RWPE1 (cell line): ENCODE data around the gene CLGN.
"Not testable (repeated sequence)": the region's sequence is repeated elsewhere in the genome, so short reads cannot be mapped to it uniquely, and the experiment has no call there.

ENCODE experiments used
- CTCF ChIA-PET: fragments of 350-600 bp; sonication (Branson Sonifier 250); formaldehyde crosslinking; extraction: SDS; loops from one replicate; lab custom pipeline; 2021; lab: Yijun Ruan, JAX
- POLR2A ChIA-PET: fragments of 400-600 bp; formaldehyde crosslinking; extraction: SDS; loops from one replicate; lab custom pipeline; 2020; ENCODE audit warnings: antibody characterized with exemption; ENCODE audit not compliant: low non-redundant PET; lab: Yijun Ruan, JAX
- DNase-seq: peaks from one replicate; pipeline ENCODE4 v3.0.0; 2012; ENCODE audit warnings: low spot score
- H3K27ac ChIP-seq: fragments of 450-650 bp; 2 replicates; pipeline ENCODE4 v1.5.1; 2017
- TF ChIP-seq, protein P1 (sequence below): fragments of 450-650 bp; conservative IDR thresholded peaks from 2 replicates; pipeline ENCODE4 v1.5.1; 2017; ENCODE audit warnings: low read depth, mild to moderate bottlenecking

CLGN gene

DNA sequence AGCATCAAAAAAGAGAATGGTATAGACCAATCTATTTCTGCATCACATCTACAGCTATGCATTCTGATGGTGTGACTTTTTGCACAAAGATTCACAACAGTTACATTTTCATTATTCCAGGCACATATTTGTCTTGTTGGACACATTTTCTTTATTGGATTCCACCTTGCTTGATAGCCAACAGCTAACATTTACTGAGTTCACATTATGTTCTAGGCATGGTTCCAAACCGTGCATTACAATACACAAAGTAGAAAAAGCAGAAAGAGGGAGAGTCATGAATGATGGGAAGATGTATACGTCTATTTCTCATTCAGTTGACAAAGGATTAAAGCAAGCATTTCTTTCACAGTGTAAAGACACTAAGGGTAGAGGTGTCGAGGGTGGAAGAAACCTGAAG, 22.9 kb upstream of the CLGN start:
- CTCF ChIA-PET, result no interaction called here
- POLR2A ChIA-PET, result no interaction called here
- DNase-seq, result no peak
- TF ChIP-seq, protein P1, sequence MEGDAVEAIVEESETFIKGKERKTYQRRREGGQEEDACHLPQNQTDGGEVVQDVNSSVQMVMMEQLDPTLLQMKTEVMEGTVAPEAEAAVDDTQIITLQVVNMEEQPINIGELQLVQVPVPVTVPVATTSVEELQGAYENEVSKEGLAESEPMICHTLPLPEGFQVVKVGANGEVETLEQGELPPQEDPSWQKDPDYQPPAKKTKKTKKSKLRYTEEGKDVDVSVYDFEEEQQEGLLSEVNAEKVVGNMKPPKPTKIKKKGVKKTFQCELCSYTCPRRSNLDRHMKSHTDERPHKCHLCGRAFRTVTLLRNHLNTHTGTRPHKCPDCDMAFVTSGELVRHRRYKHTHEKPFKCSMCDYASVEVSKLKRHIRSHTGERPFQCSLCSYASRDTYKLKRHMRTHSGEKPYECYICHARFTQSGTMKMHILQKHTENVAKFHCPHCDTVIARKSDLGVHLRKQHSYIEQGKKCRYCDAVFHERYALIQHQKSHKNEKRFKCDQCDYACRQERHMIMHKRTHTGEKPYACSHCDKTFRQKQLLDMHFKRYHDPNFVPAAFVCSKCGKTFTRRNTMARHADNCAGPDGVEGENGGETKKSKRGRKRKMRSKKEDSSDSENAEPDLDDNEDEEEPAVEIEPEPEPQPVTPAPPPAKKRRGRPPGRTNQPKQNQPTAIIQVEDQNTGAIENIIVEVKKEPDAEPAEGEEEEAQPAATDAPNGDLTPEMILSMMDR, result no peak
- no peak overlapping the region for H3K27ac ChIP-seq

DNA sequence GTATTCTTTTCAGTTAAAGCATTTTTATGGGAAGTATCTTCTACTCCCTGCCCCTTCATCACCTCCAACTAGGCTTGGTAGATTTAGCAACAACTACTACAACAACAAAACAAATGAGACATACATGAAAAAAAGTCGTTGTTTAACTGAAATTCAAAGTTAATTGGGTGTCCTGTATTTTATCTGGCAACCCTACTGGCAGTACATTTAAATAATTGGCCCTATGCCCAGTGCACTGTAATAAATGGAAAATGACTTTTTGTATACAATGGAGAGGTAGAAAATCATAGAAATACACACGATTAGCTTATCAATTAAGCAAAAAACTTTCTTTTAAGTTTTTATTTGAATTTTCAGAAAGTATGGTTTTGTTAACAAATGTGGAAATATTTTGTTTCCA, 21.4 kb upstream of the CLGN start:
- DNase-seq, result no peak
- ChIA-PET CTCF (no interaction called here), POLR2A (no interaction called here)
- TF ChIP-seq, protein P1, result no peak
- no peak overlapping the region for H3K27ac ChIP-seq

DNA sequence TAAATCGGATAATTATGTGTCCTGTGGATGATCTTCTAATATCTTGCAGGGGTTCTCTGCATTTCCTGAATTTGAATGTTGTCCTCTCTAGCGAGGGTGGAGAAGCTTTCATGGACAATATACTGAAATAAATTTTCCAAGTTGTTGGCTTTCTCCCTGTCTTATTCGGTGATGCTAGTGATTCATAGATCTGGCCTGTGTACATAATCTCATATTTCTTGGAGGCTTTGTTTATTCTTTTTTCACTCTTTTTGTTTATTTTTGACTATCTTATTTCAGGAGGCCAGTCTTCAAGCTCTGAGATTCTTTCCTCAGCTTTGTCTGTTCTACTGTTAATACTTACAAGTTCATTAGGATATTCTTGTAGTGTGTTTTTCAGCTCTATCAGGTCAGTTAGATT, 20.7 kb upstream of the CLGN start:
- ChIA-PET POLR2A (no interaction called here), CTCF (interaction anchor here (0.6 kb wide), 1 partner anchor 711 kb away, joined by 4 read pairs; no protein-coding TSS in a partner anchor)
- no peak overlapping the region for H3K27ac ChIP-seq
- no peak for DNase-seq
- TF ChIP-seq, protein P1, result no peak

DNA sequence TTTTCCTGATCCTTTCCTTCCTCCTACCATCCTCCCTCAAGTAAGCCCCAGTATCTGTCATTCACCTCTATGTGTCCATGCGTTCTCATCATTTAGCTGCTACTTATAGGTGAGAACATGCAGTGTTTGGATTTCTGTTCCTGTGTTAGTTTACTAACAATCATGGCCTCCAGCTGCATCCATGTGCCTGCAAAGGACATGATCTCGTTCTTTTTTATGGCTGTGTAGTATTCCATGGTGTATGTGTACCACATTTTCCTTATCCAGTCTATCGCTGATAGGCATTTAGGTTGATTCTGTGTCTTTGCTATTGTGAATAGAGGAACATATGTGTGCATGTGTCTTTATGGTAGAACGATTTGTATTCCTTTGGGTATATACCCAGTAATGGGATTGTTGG, 16.9 kb upstream of the CLGN start:
- POLR2A ChIA-PET, CTCF ChIA-PET, H3K27ac ChIP-seq, DNase-seq: not testable (repeated sequence)

DNA sequence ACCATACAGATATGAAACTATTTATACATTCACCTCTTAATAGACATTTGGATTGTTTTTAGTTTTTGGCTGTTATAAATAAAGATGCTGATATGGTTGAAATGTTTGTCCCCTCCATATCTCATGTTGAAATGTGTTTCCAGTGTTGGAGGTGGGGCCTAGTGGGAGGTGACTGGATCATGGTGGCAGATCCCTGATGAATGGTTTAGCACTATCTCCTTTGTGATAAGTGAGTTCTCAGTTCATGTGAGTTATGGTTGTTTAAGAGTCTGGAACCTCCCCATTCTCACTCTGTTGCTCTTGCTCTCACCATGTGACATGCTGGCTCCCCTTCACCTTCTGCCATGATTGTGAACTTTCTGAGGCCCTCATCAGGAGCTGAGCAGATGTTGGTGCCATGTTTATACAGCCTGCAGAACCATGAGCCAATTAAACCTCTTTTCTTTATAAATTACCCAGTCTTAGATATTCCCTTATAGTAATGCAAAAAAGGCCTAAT, 12.2 kb upstream of the CLGN start:
- H3K27ac ChIP-seq, result no peak overlapping the region
- TF ChIP-seq, protein P1, result no peak
- POLR2A ChIA-PET, result no interaction called here
- no peak for DNase-seq
- CTCF ChIA-PET, result no interaction called here

DNA sequence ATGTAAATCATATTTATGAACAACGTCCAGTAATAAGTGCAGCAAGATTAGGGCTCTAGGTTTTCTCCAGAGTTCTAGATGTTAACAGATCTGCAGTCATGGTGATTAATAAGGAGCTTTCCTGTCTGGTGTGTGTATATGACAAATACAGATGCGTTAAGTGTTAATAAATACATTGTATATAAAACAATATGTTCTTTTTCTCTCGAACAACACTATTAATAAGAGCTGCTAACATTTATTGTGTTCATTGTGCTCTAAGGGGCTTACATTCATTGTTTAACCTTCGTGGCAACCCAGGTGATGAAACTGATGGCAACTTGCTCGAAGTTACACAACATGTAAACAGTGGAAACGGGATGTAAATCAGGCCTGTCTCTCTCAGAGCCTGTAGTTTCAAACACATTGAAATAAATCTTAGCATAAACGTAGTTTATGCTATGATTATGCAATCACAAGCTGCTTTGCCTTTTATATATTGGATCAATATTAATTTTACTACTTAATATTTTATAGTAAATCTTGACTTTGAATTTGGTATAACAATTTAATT, 547 bp upstream of the CLGN start:
- TF ChIP-seq, protein P1, result no peak; the same call in 1 of the 2 replicates
- H3K27ac ChIP-seq, result peak overlapping the region; percentile 62; the same call in 1 of the 2 replicates
- ChIA-PET POLR2A (no interaction called here), CTCF (interaction anchor here (1.2 kb wide), 1 partner anchor 15 kb away, joined by 3 read pairs; no protein-coding TSS in a partner anchor)
- DNase-seq, result no peak

DNA sequence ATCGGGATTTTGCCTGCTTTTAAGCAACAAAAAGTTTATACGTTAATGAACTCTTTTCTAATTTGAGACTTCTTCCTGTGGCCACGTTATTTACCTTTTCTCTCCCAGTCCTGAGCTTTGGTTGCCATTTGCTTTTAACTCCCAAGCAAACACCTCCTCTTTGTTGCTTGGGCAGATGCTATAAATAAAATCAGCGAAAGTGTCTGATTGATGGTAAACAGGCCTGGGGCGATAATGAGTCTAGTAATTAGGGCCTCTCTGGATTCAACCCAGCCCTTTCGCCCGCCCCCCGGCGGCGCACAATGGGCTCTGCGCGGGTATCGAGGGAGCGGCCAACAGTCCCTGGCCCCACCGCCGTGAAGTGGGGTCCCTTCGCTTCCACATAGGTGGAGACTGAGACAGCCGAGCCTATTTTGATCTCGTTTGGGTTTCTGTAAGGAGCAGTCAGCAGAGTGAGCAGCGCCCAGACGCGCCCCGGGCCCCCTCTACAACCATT, 790 bp downstream of the CLGN start:
- TF ChIP-seq, protein P1, result no peak
- POLR2A ChIA-PET, result no interaction called here
- H3K27ac ChIP-seq, result no peak overlapping the region; the same call in 1 of the 2 replicates
- no peak for DNase-seq
- CTCF ChIA-PET, result interaction anchor here (0.6 to 1.2 kb wide), 2 partner anchors 14 to 169 kb away, joined by 3 read pairs; no protein-coding TSS in a partner anchor
